ENCODE results near the gene KRTAP15-1. TPM values are rescaled to one million over a fixed set of nuclear protein-coding genes. Genes with fewer than 3 reads are reported as not detected.

The KRTAP15-1 gene
- total RNA-seq, 1 experiment from 2014 or later, result not detected

GRCh38 chr21:30480145-30480544 lies 40.1 kb downstream of the KRTAP15-1 start, which contains the start of gene KRTAP19-1:
Gene KRTAP19-1 (minus strand): TSS chr21:30480367. CDS start chr21:30480317, 50 bp downstream.
- no peak for ATAC-seq
- intact Hi-C loops (cut with micrococcal nuclease), result no loop called here

More at GRCh38 chr21:30480145-30480544, 40.1 kb downstream of the KRTAP15-1 start, which contains the start of gene KRTAP19-1:
- ChIA-PET CTCF (no interaction called here), RAD21 (ENCODE audit: low non-redundant PET in 1 of 2, low total read pairs in 2 of 2, uncharacterized antibody in 2 of 2, unreplicated experiment in 2 of 2) (no interaction called here), POLR2A (no interaction called here)
- Histone ChIP-seq H3K27me3 (ENCODE audit: insufficient read depth, low read length) (no peaks in the 10 kb centered on the region), H4K20me1 (ENCODE audit: insufficient read depth) (no peaks in the 10 kb centered on the region), H3K9me3 (ENCODE audit: control insufficient read depth in 1 of 2, insufficient read depth in 1 of 2, low read depth in 1 of 2, low read length in 2 of 2) (peaks cover 0 to 19% of the 10 kb centered on the region in 2 experiments; a peak in 2 of 4 replicates), H3K9ac (ENCODE audit: low read length) (no peak within 1 kb of the TSS), H3K36me3 (ENCODE audit: control insufficient read depth in 1 of 2, insufficient read depth in 2 of 2, low read length in 2 of 2) (no peaks in the 10 kb centered on the region), H3K4me2 (ENCODE audit: low read length) (no peak within 1 kb of the TSS), H3K4me3 (replicated peaks in 1 of 2; ENCODE audit: low read depth in 1 of 2, low read length in 2 of 2) (no peak within 1 kb of the TSS), H3K27ac (ENCODE audit: low read depth, low read length) (no peak within 1 kb of the TSS), H2AFZ (ENCODE audit: low read depth, low read length, poor library complexity, severe bottlenecking) (no peak within 1 kb of the TSS), H3K4me1 (ENCODE audit: control insufficient read depth in 1 of 2, insufficient read depth in 2 of 2, low read length in 2 of 2) (no peaks in the 10 kb centered on the region), H3K9me2 (ENCODE audit: insufficient read depth) (no peaks in the 10 kb centered on the region), H3K79me2 (ENCODE audit: insufficient read depth, low read length) (no peaks in the 10 kb centered on the region)
- DNase-seq (ENCODE audit: low read depth, low spot score), result no peak
- TF ChIP-seq POLR2A (IDR thresholded peaks at IDR 0.05; ENCODE audit: borderline replicate concordance, extremely low read depth, insufficient read depth, insufficient read length) (no peak), ZBTB33 (IDR thresholded peaks at IDR 0.05; ENCODE audit: extremely low read depth, insufficient replicate concordance, low read length) (no peak), ELF1 (IDR thresholded peaks at IDR 0.05; ENCODE audit: borderline replicate concordance, low read depth) (no peak), EGR1 (IDR thresholded peaks at IDR 0.05; ENCODE audit: low read depth) (no peak), ATF3 (IDR thresholded peaks at IDR 0.05) (no peak), RAD21 (IDR thresholded peaks at IDR 0.05; ENCODE audit: low read depth) (no peak), CEBPB (IDR thresholded peaks at IDR 0.05; ENCODE audit: low read depth) (no peak), CTCF (IDR thresholded peaks at IDR 0.05 in 2 of 3, conservative IDR thresholded peaks at IDR 0.05 in 1 of 3; ENCODE audit: borderline replicate concordance in 1 of 3, insufficient read depth in 1 of 3, low read depth in 2 of 3, low read length in 2 of 3) (no peak), TCF7L2 (IDR thresholded peaks at IDR 0.05; ENCODE audit: borderline replicate concordance, extremely low read depth, insufficient read depth, insufficient read length) (no peak), POLR2AphosphoS5 (IDR thresholded peaks at IDR 0.05; ENCODE audit: low read depth, low read length) (no peak), ZNF274 (IDR thresholded peaks at IDR 0.05; ENCODE audit: low read depth, low read length) (no peak), SP1 (IDR thresholded peaks at IDR 0.05; ENCODE audit: low read depth) (no peak)
- BruUV-seq (replicated peaks), result no TSS peak
